Measurements from ENCODE around the gene RRN3.
"Not testable (repeated sequence)": the region's sequence is repeated elsewhere in the genome, so short reads cannot be mapped to it uniquely, and the experiment has no call there.

Gene RRN3

GRCh38 chr16:15093955-15094827 is at the start of gene RRN3:
Gene RRN3 (minus strand): TSS chr16:15094272. CDS start chr16:15094233, 39 bp downstream.
- DNase-seq, result peak; percentile 78

- not testable (repeated sequence) for DNase-seq
Measured at GRCh38 chr16:15143601-15144091, 49.6 kb upstream of the RRN3 start.

- DNase-seq, result not testable (repeated sequence)
Measured at GRCh38 chr16:15142891-15143600, 49.0 kb upstream of the RRN3 start.

- not testable (repeated sequence) for DNase-seq
Measured at GRCh38 chr16:15142107-15142890, 48.2 kb upstream of the RRN3 start.

- DNase-seq, result no peak
Measured at GRCh38 chr16:15141586-15141985, 47.5 kb upstream of the RRN3 start.

GRCh38 chr16:15140444-15141365 is 46.6 kb upstream of the RRN3 start:
- DNase-seq, result not testable (repeated sequence)

- not testable (repeated sequence) for DNase-seq
Measured at GRCh38 chr16:15137514-15137913, 43.4 kb upstream of the RRN3 start.

GRCh38 chr16:15135483-15136360 is 41.6 kb upstream of the RRN3 start:
- DNase-seq, result not testable (repeated sequence)

- DNase-seq, result not testable (repeated sequence)
Measured at GRCh38 chr16:15134752-15135482, 40.8 kb upstream of the RRN3 start.

GRCh38 chr16:15133554-15133953 is 39.5 kb upstream of the RRN3 start:
- DNase-seq, result not testable (repeated sequence)

- DNase-seq, result not testable (repeated sequence)
Measured at GRCh38 chr16:15132719-15133428, 38.8 kb upstream of the RRN3 start.

- not testable (repeated sequence) for DNase-seq
Measured at GRCh38 chr16:15130943-15131700, 37.0 kb upstream of the RRN3 start.

GRCh38 chr16:15130256-15130932 is 36.3 kb upstream of the RRN3 start:
- DNase-seq, result not testable (repeated sequence)

- DNase-seq, result not testable (repeated sequence)
Measured at GRCh38 chr16:15127641-15128425, 33.8 kb upstream of the RRN3 start.

- not testable (repeated sequence) for DNase-seq
Measured at GRCh38 chr16:15100372-15100987, 6.4 kb upstream of the RRN3 start.

- DNase-seq, result not testable (repeated sequence)
Measured at GRCh38 chr16:15099366-15099909, 5.4 kb upstream of the RRN3 start.
